Measurements from ENCODE around the gene MED12L.

DNA sequence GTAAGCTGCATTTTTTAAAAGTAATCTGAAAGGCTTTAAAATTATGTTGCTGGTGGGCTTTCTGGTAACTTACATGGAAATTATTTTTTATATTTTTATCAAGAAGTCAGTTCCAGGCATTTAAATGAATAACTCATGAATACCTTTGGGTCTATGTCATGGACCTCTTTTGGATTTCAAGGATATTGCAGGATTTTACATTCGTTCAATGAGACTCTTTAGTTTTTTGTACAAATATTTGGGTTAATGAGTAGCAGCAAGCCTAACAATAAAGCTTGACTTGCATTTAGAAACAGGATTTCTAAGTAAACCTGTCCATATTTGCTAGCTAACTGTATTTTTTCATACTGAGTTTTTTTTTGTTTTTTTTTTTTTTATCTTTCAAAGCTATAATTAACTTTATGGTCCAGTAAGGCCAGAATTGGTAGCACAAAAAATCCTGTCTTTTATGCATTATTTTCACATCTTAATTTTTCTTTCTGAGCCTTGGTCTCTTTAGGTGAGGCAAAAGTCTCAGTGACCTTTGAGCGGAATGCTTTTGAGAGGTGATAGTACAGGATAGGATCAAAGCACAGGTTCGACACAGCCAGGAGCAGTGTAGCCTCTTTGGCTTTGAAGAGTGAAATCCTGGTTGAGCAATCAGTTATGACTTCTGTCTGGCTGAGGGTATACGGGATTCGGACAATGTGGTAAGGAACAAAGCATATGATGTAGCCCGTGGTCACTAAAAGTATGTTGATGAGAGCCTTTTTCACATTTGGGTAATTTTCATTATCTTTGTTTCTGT, 112.7 kb downstream of the MED12L start:
- TF ChIP-seq, protein P1, sequence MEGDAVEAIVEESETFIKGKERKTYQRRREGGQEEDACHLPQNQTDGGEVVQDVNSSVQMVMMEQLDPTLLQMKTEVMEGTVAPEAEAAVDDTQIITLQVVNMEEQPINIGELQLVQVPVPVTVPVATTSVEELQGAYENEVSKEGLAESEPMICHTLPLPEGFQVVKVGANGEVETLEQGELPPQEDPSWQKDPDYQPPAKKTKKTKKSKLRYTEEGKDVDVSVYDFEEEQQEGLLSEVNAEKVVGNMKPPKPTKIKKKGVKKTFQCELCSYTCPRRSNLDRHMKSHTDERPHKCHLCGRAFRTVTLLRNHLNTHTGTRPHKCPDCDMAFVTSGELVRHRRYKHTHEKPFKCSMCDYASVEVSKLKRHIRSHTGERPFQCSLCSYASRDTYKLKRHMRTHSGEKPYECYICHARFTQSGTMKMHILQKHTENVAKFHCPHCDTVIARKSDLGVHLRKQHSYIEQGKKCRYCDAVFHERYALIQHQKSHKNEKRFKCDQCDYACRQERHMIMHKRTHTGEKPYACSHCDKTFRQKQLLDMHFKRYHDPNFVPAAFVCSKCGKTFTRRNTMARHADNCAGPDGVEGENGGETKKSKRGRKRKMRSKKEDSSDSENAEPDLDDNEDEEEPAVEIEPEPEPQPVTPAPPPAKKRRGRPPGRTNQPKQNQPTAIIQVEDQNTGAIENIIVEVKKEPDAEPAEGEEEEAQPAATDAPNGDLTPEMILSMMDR (IDR thresholded peaks at IDR 0.05), result no peak
- no peak for TF ChIP-seq POLR2A (IDR thresholded peaks at IDR 0.05)

Measured in esophagus squamous epithelium (tissue), 4 donors.